Activated CD8-positive, alpha-beta memory T cell treated with anti-CD3 and anti-CD28 coated beads, Interleukin-2, amount 50 U/mL, for 1 hour (primary cell): ENCODE measurements around the gene GNL2.
"Not testable (repeated sequence)": the region's sequence is repeated elsewhere in the genome, so short reads cannot be mapped to it uniquely, and the experiment has no call there.

Experiments used
- DNase-seq: peaks from one replicate; pipeline ENCODE4 v3.0.0-alpha.2; 2020; ENCODE audit errors: extremely low read depth

Gene GNL2

GRCh38 chr1:37606481-37607263 lies 10.9 kb upstream of the GNL2 start:
- no peak for DNase-seq

- no peak for DNase-seq
Measured at GRCh38 chr1:37605806-37606474, 10.2 kb upstream of the GNL2 start.

- DNase-seq, result no peak
Measured at GRCh38 chr1:37605061-37605650, 9.4 kb upstream of the GNL2 start.

- DNase-seq, result no peak
Measured at GRCh38 chr1:37602750-37603694, 7.3 kb upstream of the GNL2 start.

GRCh38 chr1:37601441-37601840 lies 5.7 kb upstream of the GNL2 start:
- DNase-seq, result no peak

- DNase-seq, result no peak
Measured at GRCh38 chr1:37599940-37600339, 4.2 kb upstream of the GNL2 start.

- DNase-seq, result no peak
Measured at GRCh38 chr1:37596182-37596667, 488 bp upstream of the GNL2 start.

GRCh38 chr1:37593726-37594125 lies 2.0 kb downstream of the GNL2 start:
- no peak for DNase-seq

- DNase-seq, result no peak
Measured at GRCh38 chr1:37588939-37589338, 6.8 kb downstream of the GNL2 start.

- DNase-seq, result not testable (repeated sequence)
Measured at GRCh38 chr1:37584544-37584943, 11.2 kb downstream of the GNL2 start.

GRCh38 chr1:37575692-37576091 lies 20.0 kb downstream of the GNL2 start:
- no peak for DNase-seq

GRCh38 chr1:37574834-37575480 lies 20.8 kb downstream of the GNL2 start:
- no peak for DNase-seq

GRCh38 chr1:37570528-37571334 lies 25.0 kb downstream of the GNL2 start:
- DNase-seq, result no peak

- no peak for DNase-seq
Measured at GRCh38 chr1:37567023-37567422, 28.7 kb downstream of the GNL2 start.

- no peak for DNase-seq
Measured at GRCh38 chr1:37564892-37565291, 30.8 kb downstream of the GNL2 start.

GRCh38 chr1:37562984-37563383 lies 32.8 kb downstream of the GNL2 start:
- no peak for DNase-seq

- no peak for DNase-seq
Measured at GRCh38 chr1:37561133-37562132, 34.3 kb downstream of the GNL2 start.

GRCh38 chr1:37560401-37561132 lies 35.2 kb downstream of the GNL2 start:
- DNase-seq, result no peak
